IMR-90 (cell line): ENCODE measurements around the gene FHL2. TPM values are rescaled to one million over a fixed set of nuclear protein-coding genes. Genes with fewer than 3 reads are reported as not detected.
A peak's percentile ranks its signal among the peaks of the same experiment; 100 is the strongest.

ENCODE experiments used
- ATAC-seq: fragments of 200-7000 bp; cut with Tn5 transposase; 2 replicates; pipeline ENCODE4 v1.9.1; 2020; ENCODE audit warnings: low read depth, mild to moderate bottlenecking, moderate library complexity
- BruUV-seq: library from RNA; stranded (reverse); fragments of 400-500 nt; replicated peaks from 2 replicates; lab custom pipeline; 2021; lab: Mats Ljungman, UMichigan
- CTCF ChIA-PET: fragments of 300-600 bp; formaldehyde crosslinking; extraction: SDS; loops from one replicate; lab custom pipeline; 2021; ENCODE audit warnings: antibody characterized with exemption; lab: Yijun Ruan, JAX
- POLR2A ChIA-PET: fragments of 300-600 bp; sonication (Branson Sonifier 250); formaldehyde crosslinking; loops from one replicate; lab custom pipeline; 2022; ENCODE audit warnings: antibody characterized with exemption; ENCODE audit not compliant: unreplicated experiment; lab: Charles Lee
- DNase-seq: peaks from one replicate; pipeline ENCODE4 v3.0.0; 2013
- H2AFZ ChIP-seq: replicated peaks from 2 replicates; pipeline ENCODE3; 2013; ENCODE audit warnings: low read length, mild to moderate bottlenecking; ENCODE audit not compliant: poor library complexity
- H2AK5ac ChIP-seq: 2 replicates; pipeline ENCODE4 v1.6.1; 2013; ENCODE audit warnings: low read depth, low read length, inconsistent platforms
- H2AK9ac ChIP-seq: replicated peaks from 2 replicates; pipeline ENCODE3; 2013; ENCODE audit warnings: mild to moderate bottlenecking, low read depth, low read length, moderate library complexity; ENCODE audit not compliant: poor library complexity
- H2BK120ac ChIP-seq: 2 replicates; pipeline ENCODE4 v1.6.1; 2013; ENCODE audit warnings: low read depth, low read length, inconsistent platforms
- H2BK15ac ChIP-seq: 3 replicates; pipeline ENCODE4 v1.6.1; 2013; ENCODE audit warnings: low read depth, low read length, inconsistent platforms
- H2BK20ac ChIP-seq: 2 replicates; pipeline ENCODE4 v1.6.1; 2013; ENCODE audit warnings: low read depth, mild to moderate bottlenecking, inconsistent platforms, low read length, moderate library complexity
- H2BK5ac ChIP-seq: 2 replicates; pipeline ENCODE4 v1.6.1; 2013; ENCODE audit warnings: mild to moderate bottlenecking, low read depth, low read length, inconsistent platforms; ENCODE audit not compliant: poor library complexity, severe bottlenecking
- H3K14ac ChIP-seq: replicated peaks from 2 replicates; pipeline ENCODE4 v1.6.1; 2013; ENCODE audit warnings: low read depth, low read length, inconsistent platforms
- H3K18ac ChIP-seq: 2 replicates; pipeline ENCODE4 v1.6.1; 2013; ENCODE audit warnings: low read depth, low read length, control low read depth
- H3K23ac ChIP-seq: 2 replicates; pipeline ENCODE4 v1.6.1; 2013; ENCODE audit warnings: low read depth, low read length, inconsistent platforms
- H3K27ac ChIP-seq: 2 replicates; pipeline ENCODE4 v1.5.1; 2013; ENCODE audit warnings: mild to moderate bottlenecking, control low read depth, low read length; ENCODE audit not compliant: insufficient read depth
- H3K27me3 ChIP-seq: 2 replicates; pipeline ENCODE4 v1.6.1; 2013; ENCODE audit warnings: low read length; ENCODE audit not compliant: control insufficient read depth, insufficient read depth
- H3K36me3 ChIP-seq: 2 replicates; pipeline ENCODE4 v1.6.1; 2013; ENCODE audit warnings: low read length, mixed read lengths; ENCODE audit not compliant: control insufficient read depth, insufficient read depth
- H3K4ac ChIP-seq: 2 replicates; pipeline ENCODE4 v1.6.1; 2013; ENCODE audit warnings: low read depth, low read length, inconsistent platforms
- H3K4me1 ChIP-seq: 2 replicates; pipeline ENCODE4 v1.6.1; 2013; ENCODE audit warnings: low read length, mixed read lengths; ENCODE audit not compliant: control insufficient read depth, insufficient read depth
- H3K4me2 ChIP-seq: 2 replicates; pipeline ENCODE4 v1.6.1; 2013; ENCODE audit warnings: low read depth, mild to moderate bottlenecking, control low read depth, low read length, moderate library complexity
- H3K4me3 ChIP-seq: 2 replicates; pipeline ENCODE4 v1.5.1; 2013; ENCODE audit warnings: low read depth, mild to moderate bottlenecking, control low read depth, low read length, moderate library complexity; ENCODE audit not compliant: insufficient read depth
- H3K56ac ChIP-seq: 2 replicates; pipeline ENCODE4 v1.6.1; 2013; ENCODE audit warnings: low read length, inconsistent platforms; ENCODE audit not compliant: insufficient read depth; ENCODE audit errors: extremely low read depth
- H3K79me1 ChIP-seq, 2 experiments: 2 replicates each; pipeline ENCODE4 v1.6.1; 2013; ENCODE audit warnings: low read length in 2 of 2, inconsistent platforms in 1 of 2, low read depth in 1 of 2
- H3K9ac ChIP-seq: 2 replicates; pipeline ENCODE4 v1.6.1; 2013; ENCODE audit warnings: low read depth, low read length, control low read depth
- H3K9me1 ChIP-seq: 2 replicates; pipeline ENCODE4 v1.6.1; 2013; ENCODE audit warnings: low read length, inconsistent platforms; ENCODE audit not compliant: insufficient read depth
- H3K9me3 ChIP-seq: 2 replicates; pipeline ENCODE4 v1.6.1; 2013; ENCODE audit warnings: low read length; ENCODE audit not compliant: control insufficient read depth, insufficient read depth
- H4K20me1 ChIP-seq: 2 replicates; pipeline ENCODE4 v1.6.1; 2013; ENCODE audit warnings: low read length, inconsistent platforms; ENCODE audit not compliant: insufficient read depth
- H4K5ac ChIP-seq: 2 replicates; pipeline ENCODE4 v1.6.1; 2013; ENCODE audit warnings: mild to moderate bottlenecking, low read depth, low read length, control low read depth
- H4K8ac ChIP-seq, 2 experiments: 2 replicates each; pipeline ENCODE4 v1.6.1; 2013; ENCODE audit warnings: low read depth in 2 of 2, low read length in 2 of 2, control low read depth in 1 of 2, inconsistent platforms in 1 of 2
- H4K91ac ChIP-seq: 2 replicates; pipeline ENCODE4 v1.6.1; 2013; ENCODE audit warnings: low read depth, low read length, inconsistent platforms; ENCODE audit not compliant: insufficient read depth
- BHLHE40 ChIP-seq: fragments of 150-350 bp; IDR thresholded peaks from 2 replicates; pipeline ENCODE4 v1.6.1; 2016; ENCODE audit warnings: mild to moderate bottlenecking, low read depth, low read length
- CEBPB ChIP-seq: IDR thresholded peaks from 2 replicates; pipeline ENCODE4 v1.6.1; 2012; ENCODE audit warnings: low read depth, low read length, improper control_type of control experiment
- CHD1 ChIP-seq: IDR thresholded peaks from 2 replicates; pipeline ENCODE4 v1.6.1; 2012; ENCODE audit warnings: low read depth, low read length, improper control_type of control experiment
- CTCF ChIP-seq: conservative IDR thresholded peaks from 2 replicates; pipeline ENCODE4 v1.5.1; 2012; ENCODE audit warnings: mild to moderate bottlenecking, low read depth, low read length, improper control_type of control experiment
- FOS ChIP-seq: fragments of 150-350 bp; IDR thresholded peaks from 2 replicates; pipeline ENCODE4 v1.6.1; 2016; ENCODE audit warnings: low read depth, low read length
- MAFK ChIP-seq: IDR thresholded peaks from 2 replicates; pipeline ENCODE4 v1.6.1; 2012; ENCODE audit warnings: low read depth, low read length, improper control_type of control experiment
- MXI1 ChIP-seq: IDR thresholded peaks from 2 replicates; pipeline ENCODE4 v1.6.1; 2012; ENCODE audit warnings: low read depth, mild to moderate bottlenecking, low read length, moderate library complexity, borderline replicate concordance
- POLR2A ChIP-seq: IDR thresholded peaks from 2 replicates; pipeline ENCODE4 v1.6.1; 2012; ENCODE audit warnings: mild to moderate bottlenecking, low read depth, low read length
- RAD21 ChIP-seq: IDR thresholded peaks from 2 replicates; pipeline ENCODE4 v1.6.1; 2012; ENCODE audit warnings: low read length, improper control_type of control experiment
- RCOR1 ChIP-seq: IDR thresholded peaks from 2 replicates; pipeline ENCODE4 v1.6.1; 2012; ENCODE audit warnings: mild to moderate bottlenecking, low read length, improper control_type of control experiment; ENCODE audit not compliant: insufficient replicate concordance
- RFX5 ChIP-seq: IDR thresholded peaks from 2 replicates; pipeline ENCODE4 v1.8.0; 2012; ENCODE audit warnings: low read depth, mild to moderate bottlenecking, low read length, moderate library complexity
- SMC3 ChIP-seq: fragments of 150-350 bp; IDR thresholded peaks from 2 replicates; pipeline ENCODE4 v1.6.1; 2016; ENCODE audit warnings: low read depth, mild to moderate bottlenecking, antibody characterized with exemption, low read length, moderate library complexity
- WGBS, 2 experiments: methylation state at CpG; one replicate each; pipeline versions ENCODE4 v1.1.5 to v1.1.7; 2013; ENCODE audit warnings: missing lambda C conversion rate in 2 of 2; ENCODE audit not compliant: insufficient read length in 1 of 2; ENCODE audit errors: extremely low coverage in 2 of 2; 5-methylcytosine and 5-hydroxymethylcytosine counted together
- dilution Hi-C: fragments of 300-500 bp; cut with HindIII; formaldehyde crosslinking; loops from one replicate; pipeline ENCODE4 v1.14.3; 2018; ENCODE audit warnings: low sequenced_read_pairs; ENCODE audit not compliant: unreplicated experiment
- in situ Hi-C: fragments of 300-500 bp; cut with MboI; formaldehyde crosslinking; loops from 3 replicates; pipeline ENCODE4 v1.14.3; 2019; ENCODE audit warnings: low sequenced_read_pairs, inconsistent platforms, mixed read lengths
- intact Hi-C: fragments of 100-400 bp; cut with micrococcal nuclease; formaldehyde crosslinking; loops from 2 replicates; pipeline ENCODE4 v1.10.0; 2022
- polyA plus RNA-seq, 3 experiments: library from polyadenylated mRNA; depleted of rRNA; stranded (reverse); fragments of >200 nt; gene quantifications; 2 replicates each; pipeline ENCODE4 v1.2.3, GENCODE V29; 2012; ENCODE audit warnings: low replicate concordance in 1 of 3
- total RNA-seq: library from RNA; depleted of rRNA; stranded (reverse); fragments of >200 nt; gene quantifications from 2 replicates; pipeline ENCODE4 v1.2.3, GENCODE V29; 2012
- TF ChIP-seq, protein P1 (sequence below): fragments of 150-350 bp; IDR thresholded peaks from 2 replicates; pipeline ENCODE4 v1.6.1; 2016; ENCODE audit warnings: low read depth, mild to moderate bottlenecking, low read length, moderate library complexity, borderline replicate concordance
- TF ChIP-seq, protein P2 (sequence below): fragments of 150-350 bp; IDR thresholded peaks from 2 replicates; pipeline ENCODE4 v1.6.1; 2017; ENCODE audit warnings: mild to moderate bottlenecking, antibody characterized with exemption, low read length, low read depth

FHL2 gene
- total and polyA plus RNA-seq, 2 of the 4 experiments (the other 2 are of a cell fraction), result 464 to 550 TPM

DNA sequence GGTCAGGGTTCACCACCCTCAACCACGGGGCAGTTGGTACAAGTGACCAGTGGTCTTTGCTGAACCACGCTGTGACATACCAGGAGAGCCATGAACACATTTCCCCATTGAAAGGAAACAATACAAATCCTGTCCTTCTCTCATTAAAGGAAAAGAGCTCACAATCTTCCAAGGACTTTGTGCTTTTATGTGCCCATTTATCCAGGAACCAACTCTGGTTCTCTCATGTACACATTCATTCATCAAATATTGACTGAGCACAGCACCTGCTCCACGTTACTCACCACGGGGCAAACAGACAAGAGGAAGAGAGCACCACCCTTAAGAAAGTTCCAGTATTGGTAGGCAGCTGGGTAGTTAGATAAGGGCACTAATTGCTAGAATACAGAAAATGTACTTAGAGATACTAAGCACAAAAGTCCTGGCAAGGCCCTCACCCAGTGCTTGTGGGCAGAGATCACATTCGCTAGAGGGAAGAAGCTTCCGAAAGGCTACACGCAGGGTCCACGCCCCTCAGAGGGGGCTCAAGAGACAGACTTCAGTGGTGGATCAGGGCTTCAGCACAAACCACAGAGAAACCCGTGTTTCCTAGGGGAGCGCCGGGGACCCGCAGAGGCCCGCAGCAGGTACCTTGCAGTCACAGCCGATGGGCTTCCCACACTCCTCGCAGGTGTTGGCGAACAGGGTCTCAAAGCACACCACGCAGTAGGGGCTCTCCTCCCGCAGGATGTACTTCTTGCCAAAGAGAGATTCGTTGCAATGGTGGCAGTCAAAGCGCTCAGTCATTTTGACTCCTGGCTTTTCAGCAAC lies 12.9 kb downstream of the FHL2 start:
- peak overlapping the region; percentile 75 for H2BK5ac ChIP-seq
- peak overlapping the region; percentile 41 for H4K5ac ChIP-seq
- WGBS, 2 experiments, result 90% methylated on average over 10 of the region's 20 CpGs; no CpG with 5 or more reads in 1 of the 2 experiments
- CTCF ChIA-PET, result interaction anchor here (1.3 kb wide), 1 partner anchor 133 kb away, joined by 3 read pairs; no protein-coding TSS in a partner anchor
- 0 out of 2 replicates have a peak overlapping the region, but pooled peaks have one; percentile 33 for H3K23ac ChIP-seq
- H3K56ac ChIP-seq, result no peak overlapping the region
- no peak overlapping the region for H4K91ac ChIP-seq
- no peak overlapping the region for H3K4me2 ChIP-seq
- no peak overlapping the region for H2BK20ac ChIP-seq
- POLR2A ChIA-PET, result no interaction called here
- peak overlapping the region in 1 of 2 experiments; percentile 68; a peak in 3 of 4 replicates for H4K8ac ChIP-seq
- no peak overlapping the region for H3K4me3 ChIP-seq
- intact Hi-C loops, result no loop called here
- no peak overlapping the region for H2AFZ ChIP-seq
- DNase-seq (no peak), ATAC-seq (no peak)
- no peak overlapping the region for H2BK120ac ChIP-seq
- peaks cover 11 to 83% of the 10 kb centered on the region in 2 experiments for H3K79me1 ChIP-seq
- no peak overlapping the region for H3K14ac ChIP-seq
- peaks cover 80% of the 10 kb centered on the region for H3K36me3 ChIP-seq
- H3K9ac ChIP-seq, result no peak overlapping the region
- in situ Hi-C loops, result no loop called here
- H2BK15ac ChIP-seq, result no peak overlapping the region; the same call in 2 of the 3 replicates
- peak overlapping the region; percentile 39; the same call in 1 of the 2 replicates for H2AK5ac ChIP-seq
- no peak overlapping the region for H2AK9ac ChIP-seq
- peak overlapping the region; percentile 30; the same call in 1 of the 2 replicates for H3K27ac ChIP-seq
- BruUV-seq, result no TSS peak
- peak overlapping the region; percentile 33; the same call in 1 of the 2 replicates for H3K4ac ChIP-seq
- H4K20me1 ChIP-seq, result peaks cover 50% of the 10 kb centered on the region
- H3K18ac ChIP-seq, result peak overlapping the region; percentile 27; the same call in 1 of the 2 replicates
- no peaks in the 10 kb centered on the region for H3K9me3 ChIP-seq
- peaks cover 40% of the 10 kb centered on the region for H3K4me1 ChIP-seq
- dilution Hi-C loops, result no loop called here
- H3K27me3 ChIP-seq, result no peaks in the 10 kb centered on the region
- peaks cover 35% of the 10 kb centered on the region for H3K9me1 ChIP-seq
- no peak for TF ChIP-seq RAD21
- TF ChIP-seq CHD1, result no peak
- TF ChIP-seq BHLHE40, result no peak
- TF ChIP-seq, protein P1, sequence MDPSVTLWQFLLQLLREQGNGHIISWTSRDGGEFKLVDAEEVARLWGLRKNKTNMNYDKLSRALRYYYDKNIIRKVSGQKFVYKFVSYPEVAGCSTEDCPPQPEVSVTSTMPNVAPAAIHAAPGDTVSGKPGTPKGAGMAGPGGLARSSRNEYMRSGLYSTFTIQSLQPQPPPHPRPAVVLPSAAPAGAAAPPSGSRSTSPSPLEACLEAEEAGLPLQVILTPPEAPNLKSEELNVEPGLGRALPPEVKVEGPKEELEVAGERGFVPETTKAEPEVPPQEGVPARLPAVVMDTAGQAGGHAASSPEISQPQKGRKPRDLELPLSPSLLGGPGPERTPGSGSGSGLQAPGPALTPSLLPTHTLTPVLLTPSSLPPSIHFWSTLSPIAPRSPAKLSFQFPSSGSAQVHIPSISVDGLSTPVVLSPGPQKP, result no peak
- no peak for TF ChIP-seq RCOR1
- TF ChIP-seq CEBPB, result no peak
- no peak for TF ChIP-seq MAFK
- no peak for TF ChIP-seq RFX5
- no peak for TF ChIP-seq CTCF
- no peak for TF ChIP-seq FOS
- no peak for TF ChIP-seq SMC3
- TF ChIP-seq, protein P2, sequence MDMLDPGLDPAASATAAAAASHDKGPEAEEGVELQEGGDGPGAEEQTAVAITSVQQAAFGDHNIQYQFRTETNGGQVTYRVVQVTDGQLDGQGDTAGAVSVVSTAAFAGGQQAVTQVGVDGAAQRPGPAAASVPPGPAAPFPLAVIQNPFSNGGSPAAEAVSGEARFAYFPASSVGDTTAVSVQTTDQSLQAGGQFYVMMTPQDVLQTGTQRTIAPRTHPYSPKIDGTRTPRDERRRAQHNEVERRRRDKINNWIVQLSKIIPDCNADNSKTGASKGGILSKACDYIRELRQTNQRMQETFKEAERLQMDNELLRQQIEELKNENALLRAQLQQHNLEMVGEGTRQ, result no peak
- no peak for TF ChIP-seq POLR2A
- no peak for TF ChIP-seq MXI1
